Germinal center (tissue), 1 donor: ENCODE measurements around the gene FAM3C.

Experiments
- DNase-seq: peaks from one replicate; pipeline ENCODE4 v3.0.0; 2012; ENCODE audit warnings: mixed read lengths, low spot score

Gene FAM3C

GRCh38 chr7:121379930-121380329 lies 16.2 kb downstream of the FAM3C start:
- DNase-seq: no peak

- no peak for DNase-seq
Measured at GRCh38 chr7:121376979-121377378, 19.1 kb downstream of the FAM3C start.

- no peak for DNase-seq
Measured at GRCh38 chr7:121373177-121373576, 22.9 kb downstream of the FAM3C start.

GRCh38 chr7:121372376-121373010 lies 23.6 kb downstream of the FAM3C start:
- peak; percentile 29 for DNase-seq

DNA sequence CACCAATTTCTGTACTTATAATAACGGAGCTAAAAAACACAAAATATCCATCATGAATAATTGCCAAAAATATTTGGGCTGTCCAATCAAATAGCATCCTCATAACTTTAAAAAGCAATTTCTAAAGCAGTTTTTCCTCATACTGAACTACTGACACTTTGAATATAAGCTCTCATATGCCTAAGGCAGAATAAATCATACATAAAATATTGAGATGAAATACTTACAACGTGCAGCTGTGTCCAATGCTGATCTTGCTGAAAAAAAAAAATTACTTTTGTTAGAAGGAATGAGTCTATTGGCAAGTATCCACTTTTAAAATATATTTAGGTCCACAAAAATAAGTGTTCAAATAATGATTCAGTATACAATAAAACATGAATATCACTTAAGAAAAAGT lies 24.2 kb downstream of the FAM3C start:
- DNase-seq: no peak

GRCh38 chr7:121371367-121371766 lies 24.7 kb downstream of the FAM3C start:
- no peak for DNase-seq

DNA sequence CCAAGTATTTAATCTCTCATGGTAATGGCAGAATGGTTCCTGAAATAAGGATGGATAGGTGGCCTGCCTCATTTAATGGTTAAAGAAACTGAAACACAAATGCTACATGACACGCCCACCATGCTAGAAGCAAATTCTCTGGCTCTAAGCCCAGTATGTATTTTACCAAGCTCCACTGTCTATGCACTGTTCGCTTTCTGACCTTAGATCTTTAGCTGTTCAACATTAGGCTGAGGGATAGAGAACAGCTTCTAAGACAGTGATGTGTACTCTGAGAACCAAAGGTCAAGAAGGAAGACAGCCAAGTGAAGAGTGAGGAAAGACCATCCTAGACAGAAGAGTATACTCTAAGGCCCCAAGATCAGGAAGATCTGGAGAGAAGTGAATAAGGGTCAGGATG lies 26.6 kb downstream of the FAM3C start:
- DNase-seq: no peak

GRCh38 chr7:121366852-121367431 lies 29.2 kb downstream of the FAM3C start:
- peak; percentile 30 for DNase-seq

DNA sequence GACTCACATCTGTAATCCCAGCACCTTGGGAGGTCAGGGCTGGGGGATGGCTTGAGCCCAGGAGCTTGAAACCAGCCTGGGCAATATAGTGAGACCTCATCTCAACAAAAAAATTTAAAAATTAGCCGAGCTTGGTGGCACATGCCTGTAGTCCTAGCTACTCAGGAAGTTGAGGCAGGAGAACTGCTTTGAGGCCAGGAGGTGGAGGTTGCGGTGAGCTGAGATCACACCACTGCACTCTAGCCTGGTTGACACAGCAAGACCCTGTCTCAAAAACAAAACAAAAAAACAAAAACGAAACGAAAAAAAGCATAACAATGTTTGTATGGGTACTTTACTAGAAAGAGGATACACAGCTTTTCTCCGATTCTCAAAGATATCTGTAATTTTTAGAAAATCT lies 35.5 kb downstream of the FAM3C start:
- DNase-seq: no peak

- DNase-seq: no peak
Measured at GRCh38 chr7:121355574-121355973, 40.5 kb downstream of the FAM3C start.

GRCh38 chr7:121352323-121352722 lies 43.8 kb downstream of the FAM3C start:
- no peak for DNase-seq

DNA sequence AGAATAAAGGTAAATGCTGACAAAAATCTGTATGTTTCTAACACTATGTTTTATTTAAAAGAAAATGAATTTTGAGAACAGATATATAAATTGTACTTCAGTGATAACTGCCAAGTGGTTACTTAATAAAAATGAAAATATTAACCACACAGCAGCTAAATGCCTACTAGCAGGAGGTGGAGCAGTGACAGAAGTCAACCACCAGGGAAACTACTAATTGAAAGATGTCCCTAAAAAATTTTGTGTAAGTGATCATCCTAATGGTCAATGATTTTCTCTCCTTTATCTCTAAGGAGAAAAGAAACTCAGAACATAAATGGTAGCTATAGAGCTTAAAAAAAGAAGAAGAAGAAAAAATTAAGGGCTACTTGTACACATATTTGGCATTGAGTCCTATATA lies 44.4 kb downstream of the FAM3C start:
- no peak for DNase-seq

GRCh38 chr7:121344497-121344896 lies 51.6 kb downstream of the FAM3C start:
- DNase-seq: no peak

DNA sequence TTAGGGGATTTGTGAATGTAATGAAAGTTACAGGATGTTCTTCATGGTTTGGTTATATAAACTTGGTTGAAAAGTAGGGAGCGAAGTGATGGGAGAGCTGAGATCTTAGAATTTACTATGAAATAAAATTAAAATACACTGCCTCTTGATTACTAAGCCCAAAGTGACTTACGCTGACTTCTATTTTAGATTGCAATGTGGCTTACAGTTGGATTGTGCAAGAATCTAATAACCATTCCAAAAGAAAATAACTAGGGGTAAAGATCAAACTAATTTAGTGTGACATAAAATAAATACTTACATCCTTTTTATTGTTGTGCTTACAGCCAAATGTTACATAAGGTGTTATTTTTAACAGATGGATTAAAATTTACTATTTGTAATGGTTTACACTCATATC lies 52.0 kb downstream of the FAM3C start:
- DNase-seq: no peak

DNA sequence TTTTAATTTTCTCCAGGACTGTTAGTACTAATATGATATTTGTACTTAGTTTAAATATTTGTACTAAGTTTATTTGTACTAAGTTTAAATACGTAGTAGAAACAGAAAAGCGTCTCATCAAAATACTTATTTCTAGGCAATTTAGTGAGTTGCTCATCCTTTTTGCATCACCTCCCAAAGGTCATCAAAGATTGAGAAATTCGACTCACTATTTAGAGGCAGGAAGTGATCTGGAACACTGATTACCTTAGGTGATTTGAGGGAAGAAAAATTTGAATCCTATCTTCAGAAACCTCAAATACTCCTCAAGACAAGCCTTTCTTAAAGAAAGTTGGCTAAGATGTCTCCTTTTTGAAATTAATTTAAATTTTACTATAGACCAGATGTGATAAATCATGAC lies 52.8 kb downstream of the FAM3C start:
- no peak for DNase-seq

DNA sequence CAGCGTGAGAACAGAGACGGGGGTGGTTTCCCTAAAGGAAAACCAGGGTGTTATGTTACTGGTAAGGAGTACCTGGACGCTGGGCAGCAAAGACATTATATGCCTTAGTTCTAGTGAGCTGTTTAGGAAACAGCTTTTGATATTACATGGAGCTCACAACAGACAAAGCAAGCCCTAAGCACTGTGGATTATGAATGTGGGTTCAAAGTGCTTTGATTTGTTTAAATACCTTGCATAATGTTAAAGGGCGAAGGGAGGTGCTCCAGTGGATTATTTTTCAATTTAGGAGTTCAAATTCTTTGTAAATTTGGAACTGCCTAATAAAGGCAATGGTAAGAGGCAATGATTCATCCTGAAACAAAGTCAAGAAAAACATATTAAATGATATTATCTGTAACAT lies 53.5 kb downstream of the FAM3C start:
- DNase-seq: no peak

GRCh38 chr7:121341933-121342332 lies 54.2 kb downstream of the FAM3C start:
- no peak for DNase-seq

- no peak for DNase-seq
Measured at GRCh38 chr7:121339082-121339481, 57.0 kb downstream of the FAM3C start.

GRCh38 chr7:121337398-121337797 lies 58.7 kb downstream of the FAM3C start:
- DNase-seq: no peak

GRCh38 chr7:121336579-121336978 lies 59.5 kb downstream of the FAM3C start:
- no peak for DNase-seq

GRCh38 chr7:121334875-121335648 lies 61.0 kb downstream of the FAM3C start:
- DNase-seq: no peak

GRCh38 chr7:121334376-121334775 lies 61.7 kb downstream of the FAM3C start:
- DNase-seq: no peak

DNA sequence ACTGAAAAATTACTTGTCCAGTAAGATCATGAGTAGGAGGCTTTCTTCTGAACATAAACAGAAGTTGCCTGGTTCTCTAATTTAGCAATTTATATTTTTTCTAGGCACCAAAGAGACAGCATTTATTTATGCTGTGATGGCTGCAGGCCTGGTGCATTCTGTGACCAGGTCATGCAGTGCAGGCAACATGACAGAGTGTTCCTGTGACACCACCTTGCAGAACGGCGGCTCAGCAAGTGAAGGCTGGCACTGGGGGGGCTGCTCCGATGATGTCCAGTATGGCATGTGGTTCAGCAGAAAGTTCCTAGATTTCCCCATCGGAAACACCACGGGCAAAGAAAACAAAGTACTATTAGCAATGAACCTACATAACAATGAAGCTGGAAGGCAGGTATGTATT lies 64.5 kb downstream of the FAM3C start:
- DNase-seq: no peak

DNA sequence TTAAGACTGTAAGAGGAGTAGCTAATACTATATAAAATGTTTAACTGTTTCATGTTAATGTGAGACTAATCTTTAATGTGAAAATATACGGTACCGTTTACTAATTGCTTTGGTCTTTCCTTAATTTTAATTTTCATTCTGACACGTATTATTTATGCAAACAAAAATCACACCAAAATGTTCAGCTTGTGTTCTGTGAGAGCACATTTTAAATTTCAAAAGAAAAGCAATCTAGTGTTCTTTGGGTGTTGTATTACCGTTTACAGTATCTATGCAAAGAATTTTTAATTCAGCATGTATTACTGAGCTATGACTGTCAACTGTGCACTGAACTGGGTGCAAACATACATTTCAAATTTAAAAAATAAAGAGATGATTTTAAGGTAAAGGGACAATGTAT lies 65.1 kb downstream of the FAM3C start:
- DNase-seq: no peak
